HG03025 (cell line): ENCODE data around the gene LMO2.
"Not testable (repeated sequence)": the region's sequence is repeated elsewhere in the genome, so short reads cannot be mapped to it uniquely, and the experiment has no call there.

ENCODE experiments used
- ATAC-seq: cut with Tn5 transposase; IDR thresholded peaks from one replicate; pipeline ENCODE4 v1.9.1; 2021; ENCODE audit warnings: mild to moderate bottlenecking, moderate library complexity; ENCODE audit not compliant: unreplicated experiment, low FRiP score

The LMO2 gene

GRCh38 chr11:33829430-33830141 lies 62.3 kb downstream of the LMO2 start:
- ATAC-seq = no peak

- no peak for ATAC-seq
Measured at GRCh38 chr11:33828604-33829429, 63.1 kb downstream of the LMO2 start.

- ATAC-seq = no peak
Measured at GRCh38 chr11:33827206-33827605, 64.7 kb downstream of the LMO2 start.

- no peak for ATAC-seq
Measured at GRCh38 chr11:33825854-33826560, 65.9 kb downstream of the LMO2 start.

GRCh38 chr11:33822981-33823380 lies 68.9 kb downstream of the LMO2 start:
- not testable (repeated sequence) for ATAC-seq

GRCh38 chr11:33819278-33820035 lies 72.4 kb downstream of the LMO2 start:
- ATAC-seq = no peak
